Muscle layer of colon (tissue), 2 donors: Measurements from ENCODE around the gene IRF2.

Experiments used
- H3K27ac ChIP-seq: one replicate; pipeline ENCODE4 v1.7.0; 2013; ENCODE audit warnings: low read depth, mild to moderate bottlenecking, low read length, moderate library complexity
- H3K27me3 ChIP-seq, 2 donors: one replicate each; pipeline ENCODE4 v1.7.0; 2013; ENCODE audit warnings: low read length in 2 of 2, mild to moderate bottlenecking in 2 of 2; ENCODE audit not compliant: insufficient read depth in 2 of 2, control insufficient read depth in 1 of 2
- H3K36me3 ChIP-seq: one replicate; pipeline ENCODE4 v1.7.0; 2013; ENCODE audit warnings: mild to moderate bottlenecking, low read length; ENCODE audit not compliant: insufficient read depth
- H3K4me1 ChIP-seq: one replicate; pipeline ENCODE4 v1.7.0; 2013; ENCODE audit warnings: mild to moderate bottlenecking, low read length; ENCODE audit not compliant: insufficient read depth
- H3K4me3 ChIP-seq, 2 donors: one replicate each; pipeline ENCODE4 v1.7.0; 2013; ENCODE audit warnings: low read length in 2 of 2, low read depth in 1 of 2, mild to moderate bottlenecking in 1 of 2, moderate library complexity in 1 of 2
- H3K9ac ChIP-seq: one replicate; pipeline ENCODE4 v1.7.0; 2013; ENCODE audit warnings: low read length
- H3K9me3 ChIP-seq: one replicate; pipeline ENCODE4 v1.7.0; 2013; ENCODE audit warnings: mild to moderate bottlenecking, low read length
- donor health status: abdominal sarcoma.
- donor health status: Adenocarcinoma of cecum.

IRF2 gene

GRCh38 chr4:184423003-184423686 lies 51.2 kb downstream of the IRF2 start:
- H3K4me3 ChIP-seq: no peak overlapping the region
- peaks cover 29% of the 10 kb centered on the region for H3K36me3 ChIP-seq
- H3K9ac ChIP-seq: no peak overlapping the region
- no peaks in the 10 kb centered on the region for H3K27me3 ChIP-seq
- H3K9me3 ChIP-seq: no peaks in the 10 kb centered on the region
- H3K27ac ChIP-seq: no peak overlapping the region
- peaks cover 16% of the 10 kb centered on the region for H3K4me1 ChIP-seq

GRCh38 chr4:184422378-184422777 lies 52.0 kb downstream of the IRF2 start:
- Histone ChIP-seq H3K4me3 (no peak overlapping the region), H3K36me3 (peaks cover 29% of the 10 kb centered on the region), H3K4me1 (peaks cover 16% of the 10 kb centered on the region), H3K9me3 (no peaks in the 10 kb centered on the region), H3K9ac (no peak overlapping the region), H3K27me3 (no peaks in the 10 kb centered on the region), H3K27ac (no peak overlapping the region)

GRCh38 chr4:184421533-184422155 lies 52.7 kb downstream of the IRF2 start:
- Histone ChIP-seq H3K9me3 (no peaks in the 10 kb centered on the region), H3K9ac (no peak overlapping the region), H3K27ac (no peak overlapping the region), H3K36me3 (peaks cover 23% of the 10 kb centered on the region), H3K27me3 (no peaks in the 10 kb centered on the region), H3K4me3 (no peak overlapping the region), H3K4me1 (peaks cover 16% of the 10 kb centered on the region)

- peaks cover 18% of the 10 kb centered on the region for H3K36me3 ChIP-seq
- no peaks in the 10 kb centered on the region for H3K27me3 ChIP-seq
- peaks cover 16% of the 10 kb centered on the region for H3K4me1 ChIP-seq
- H3K9me3 ChIP-seq: no peaks in the 10 kb centered on the region
- H3K27ac ChIP-seq: no peak overlapping the region
- H3K4me3 ChIP-seq: no peak overlapping the region
- H3K9ac ChIP-seq: no peak overlapping the region
Measured at GRCh38 chr4:184420881-184421416, 53.4 kb downstream of the IRF2 start.

DNA sequence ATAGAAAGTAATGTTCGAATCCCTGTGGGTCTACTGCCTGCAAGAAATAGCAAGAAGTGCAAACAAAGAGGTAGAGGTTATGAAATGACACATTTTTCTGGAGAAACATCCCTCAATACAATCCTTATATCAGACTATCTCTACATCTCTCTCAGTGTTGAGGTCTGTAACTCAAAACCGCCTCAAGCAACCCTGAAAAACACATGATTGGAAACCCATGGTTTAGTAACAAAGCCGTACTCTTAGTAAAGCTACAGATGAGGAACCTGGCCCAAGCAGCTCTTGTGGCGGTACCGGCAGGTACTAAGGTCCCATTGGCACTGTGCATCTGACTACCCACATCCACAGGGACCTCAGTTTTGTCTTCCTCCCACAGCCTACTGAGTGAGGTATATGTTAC lies 53.9 kb downstream of the IRF2 start:
- no peak overlapping the region for H3K27ac ChIP-seq
- no peak overlapping the region for H3K4me3 ChIP-seq
- H3K36me3 ChIP-seq: peaks cover 22% of the 10 kb centered on the region
- no peaks in the 10 kb centered on the region for H3K27me3 ChIP-seq
- peaks cover 14% of the 10 kb centered on the region for H3K4me1 ChIP-seq
- H3K9ac ChIP-seq: no peak overlapping the region
- no peaks in the 10 kb centered on the region for H3K9me3 ChIP-seq

DNA sequence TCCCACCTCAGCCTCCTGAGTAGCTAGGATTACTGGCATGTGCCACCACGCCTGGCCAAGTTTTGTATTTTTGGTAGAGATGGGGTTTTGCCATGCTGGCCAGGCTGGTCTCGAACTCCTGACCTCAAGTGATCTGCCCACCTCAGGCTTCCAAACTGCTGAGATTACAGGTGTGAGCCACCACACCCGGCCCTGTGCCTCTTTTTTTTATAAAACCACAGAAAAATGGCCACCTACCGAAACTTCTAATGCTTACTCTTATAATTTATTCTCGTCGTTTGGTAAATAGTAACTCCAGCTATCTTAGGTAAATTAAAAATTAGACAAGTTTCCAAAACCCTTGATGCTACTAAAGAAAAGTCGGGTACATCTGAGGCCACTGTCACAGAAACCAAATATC lies 54.4 kb downstream of the IRF2 start:
- H3K27ac ChIP-seq: no peak overlapping the region
- H3K4me1 ChIP-seq: peaks cover 10% of the 10 kb centered on the region
- no peaks in the 10 kb centered on the region for H3K9me3 ChIP-seq
- H3K4me3 ChIP-seq: no peak overlapping the region
- H3K36me3 ChIP-seq: peaks cover 26% of the 10 kb centered on the region
- no peaks in the 10 kb centered on the region for H3K27me3 ChIP-seq
- no peak overlapping the region for H3K9ac ChIP-seq

GRCh38 chr4:184417802-184418511 lies 56.4 kb downstream of the IRF2 start:
- Histone ChIP-seq H3K9ac (no peak overlapping the region), H3K27ac (no peak overlapping the region), H3K4me3 (peak overlapping the region in 1 of 2 donors; percentile 35), H3K9me3 (no peaks in the 10 kb centered on the region), H3K4me1 (peaks cover 7% of the 10 kb centered on the region), H3K36me3 (peaks cover 32% of the 10 kb centered on the region), H3K27me3 (no peaks in the 10 kb centered on the region)

- Histone ChIP-seq H3K4me1 (peaks cover 7% of the 10 kb centered on the region), H3K4me3 (peak overlapping the region in 1 of 2 donors; percentile 35), H3K9ac (no peak overlapping the region), H3K27ac (peak overlapping the region; percentile 40), H3K36me3 (peaks cover 38% of the 10 kb centered on the region), H3K27me3 (no peaks in the 10 kb centered on the region), H3K9me3 (no peaks in the 10 kb centered on the region)
Measured at GRCh38 chr4:184416913-184417734, 57.2 kb downstream of the IRF2 start.

GRCh38 chr4:184415071-184415470 lies 59.3 kb downstream of the IRF2 start:
- H3K4me1 ChIP-seq: no peaks in the 10 kb centered on the region
- no peak overlapping the region for H3K4me3 ChIP-seq
- no peaks in the 10 kb centered on the region for H3K27me3 ChIP-seq
- H3K36me3 ChIP-seq: peaks cover 40% of the 10 kb centered on the region
- no peak overlapping the region for H3K27ac ChIP-seq
- no peak overlapping the region for H3K9ac ChIP-seq
- no peaks in the 10 kb centered on the region for H3K9me3 ChIP-seq

GRCh38 chr4:184413261-184414046 lies 60.9 kb downstream of the IRF2 start:
- Histone ChIP-seq H3K9me3 (no peaks in the 10 kb centered on the region), H3K4me3 (no peak overlapping the region), H3K9ac (no peak overlapping the region), H3K4me1 (no peaks in the 10 kb centered on the region), H3K36me3 (peaks cover 43% of the 10 kb centered on the region), H3K27ac (no peak overlapping the region), H3K27me3 (no peaks in the 10 kb centered on the region)
